Nephron progenitor cell (in vitro differentiated cells): ENCODE measurements around the gene C17orf107.
"Not testable (repeated sequence)": the region's sequence is repeated elsewhere in the genome, so short reads cannot be mapped to it uniquely, and the experiment has no call there.

ENCODE experiments used
- DNase-seq: peaks from one replicate; pipeline ENCODE4 v3.0.0; 2021
- H3K27ac Mint-ChIP-seq: 2 replicates; pipeline ENCODE4 v1.8.0; 2021; ENCODE audit warnings: mild to moderate bottlenecking, moderate library complexity, mixed read lengths
- H3K27me3 Mint-ChIP-seq: 2 replicates; pipeline ENCODE4 v1.8.0; 2021; ENCODE audit warnings: mild to moderate bottlenecking, low read depth, mixed read lengths; ENCODE audit not compliant: poor library complexity
- H3K36me3 Mint-ChIP-seq: 2 replicates; pipeline ENCODE4 v1.8.0; 2021; ENCODE audit warnings: low read depth, mixed read lengths
- H3K4me1 Mint-ChIP-seq: 2 replicates; pipeline ENCODE4 v1.8.0; 2021; ENCODE audit warnings: mixed read lengths
- H3K4me3 Mint-ChIP-seq: 2 replicates; pipeline ENCODE4 v1.8.0; 2021; ENCODE audit warnings: mild to moderate bottlenecking, moderate library complexity, mixed read lengths
- H3K9me3 Mint-ChIP-seq: 2 replicates; pipeline ENCODE4 v1.8.0; 2021; ENCODE audit warnings: mild to moderate bottlenecking, moderate library complexity, mixed read lengths
- CTCF ChIP-seq: fragments of 200-600 bp; sonication (generic); IDR thresholded peaks from 2 replicates; pipeline ENCODE4 v1.5.0; 2021; ENCODE audit warnings: antibody characterized with exemption

C17orf107 gene

GRCh38 chr17:4859816-4860625 lies 39.3 kb upstream of the C17orf107 start:
- H3K4me1 Mint-ChIP-seq, result peaks cover 47% of the 10 kb centered on the region
- DNase-seq, result no peak
- no peaks in the 10 kb centered on the region for H3K9me3 Mint-ChIP-seq
- no peaks in the 10 kb centered on the region for H3K27me3 Mint-ChIP-seq
- peak overlapping the region; percentile 32 for H3K27ac Mint-ChIP-seq
- no peak for TF ChIP-seq CTCF
- H3K4me3 Mint-ChIP-seq, result peak overlapping the region; percentile 2
- H3K36me3 Mint-ChIP-seq, result peaks cover 31% of the 10 kb centered on the region

- Mint-ChIP-seq H3K4me3 (no peak overlapping the region), H3K27ac (peak overlapping the region; percentile 32), H3K36me3 (peaks cover 33% of the 10 kb centered on the region), H3K27me3 (no peaks in the 10 kb centered on the region), H3K9me3 (no peaks in the 10 kb centered on the region), H3K4me1 (peaks cover 47% of the 10 kb centered on the region)
- no peak for TF ChIP-seq CTCF
- no peak for DNase-seq
Measured at GRCh38 chr17:4860651-4861050, 38.7 kb upstream of the C17orf107 start.

- no peak for TF ChIP-seq CTCF
- Mint-ChIP-seq H3K36me3 (peaks cover 35% of the 10 kb centered on the region), H3K27ac (no peak overlapping the region), H3K9me3 (no peaks in the 10 kb centered on the region), H3K4me3 (no peak overlapping the region), H3K27me3 (no peaks in the 10 kb centered on the region), H3K4me1 (peaks cover 44% of the 10 kb centered on the region)
- no peak for DNase-seq
Measured at GRCh38 chr17:4861052-4861451, 38.3 kb upstream of the C17orf107 start.

GRCh38 chr17:4862720-4863119 lies 36.6 kb upstream of the C17orf107 start:
- Mint-ChIP-seq H3K27ac (no peak overlapping the region), H3K36me3 (peaks cover 27% of the 10 kb centered on the region), H3K9me3 (no peaks in the 10 kb centered on the region), H3K4me3 (no peak overlapping the region), H3K27me3 (no peaks in the 10 kb centered on the region), H3K4me1 (peaks cover 27% of the 10 kb centered on the region)
- no peak for TF ChIP-seq CTCF
- no peak for DNase-seq

- no peak overlapping the region for H3K27ac Mint-ChIP-seq
Measured at GRCh38 chr17:4863321-4863720, 36.0 kb upstream of the C17orf107 start.

GRCh38 chr17:4867535-4867934 lies 31.8 kb upstream of the C17orf107 start:
- H3K4me3 Mint-ChIP-seq, DNase-seq, H3K27ac Mint-ChIP-seq, H3K27me3 Mint-ChIP-seq, H3K9me3 Mint-ChIP-seq, H3K4me1 Mint-ChIP-seq: not testable (repeated sequence)
- H3K36me3 Mint-ChIP-seq, result peaks cover 33% of the 10 kb centered on the region

More at GRCh38 chr17:4863321-4863720, 36.0 kb upstream of the C17orf107 start:
- no peaks in the 10 kb centered on the region for H3K27me3 Mint-ChIP-seq
- no peak for DNase-seq
- no peak for TF ChIP-seq CTCF
- no peaks in the 10 kb centered on the region for H3K9me3 Mint-ChIP-seq
- peaks cover 21% of the 10 kb centered on the region for H3K4me1 Mint-ChIP-seq
- H3K4me3 Mint-ChIP-seq, result no peak overlapping the region
- peaks cover 30% of the 10 kb centered on the region for H3K36me3 Mint-ChIP-seq

- H3K27ac Mint-ChIP-seq, DNase-seq, H3K9me3 Mint-ChIP-seq, H3K4me3 Mint-ChIP-seq, H3K27me3 Mint-ChIP-seq: not testable (repeated sequence)
- Mint-ChIP-seq H3K36me3 (peaks cover 38% of the 10 kb centered on the region), H3K4me1 (peaks cover 13% of the 10 kb centered on the region)
Measured at GRCh38 chr17:4869058-4869998, 30.0 kb upstream of the C17orf107 start.
